Keratinocyte (primary cell): ENCODE data around the gene DTWD2.

Experiments
- CTCF ChIP-seq, 3 experiments: IDR thresholded peaks in 1 of 3; conservative IDR thresholded peaks in 1 of 3; optimal IDR thresholded peaks in 1 of 3; 2 replicates in 2 of 3; 3 replicates in 1 of 3; pipeline versions ENCODE3 to v1.5.1; 2011; ENCODE audit warnings: low read length in 3 of 3, mild to moderate bottlenecking in 3 of 3, moderate library complexity in 2 of 3, control low read depth in 1 of 3, inconsistent platforms in 1 of 3; ENCODE audit not compliant: insufficient read depth in 2 of 3; ENCODE audit errors: extremely low read depth in 1 of 3
- EZH2 ChIP-seq: IDR thresholded peaks from one replicate; pipeline ENCODE4 v1.6.1; 2012; ENCODE audit warnings: inconsistent platforms, mild to moderate bottlenecking, low read length, moderate library complexity

- TF ChIP-seq CTCF (optimal IDR thresholded peaks at IDR 0.05 in 1 of 3, IDR thresholded peaks at IDR 0.05 in 1 of 3, conservative IDR thresholded peaks at IDR 0.05 in 1 of 3; ENCODE audit: extremely low read depth in 1 of 3, insufficient read depth in 2 of 3, low read length in 3 of 3) (no peak), EZH2 (no peak)
Measured at GRCh38 chr5:118808441-118808840, 179.9 kb downstream of the DTWD2 start.
